Measurements from ENCODE around the gene PROCA1. TPM values are rescaled to one million over a fixed set of nuclear protein-coding genes. Genes with fewer than 3 reads are reported as not detected.

Gene PROCA1
- total and polyA plus RNA-seq, 9 of the 15 experiments (the other 6 are each of a cell fraction or from before 2014, with no cell fraction given), result 0.78 to 16.2 (median 5.6) TPM

GRCh38 chr17:28725660-28726225 lies 14.1 kb upstream of the PROCA1 start (continued):
- TF ChIP-seq MYC (IDR thresholded peaks at IDR 0.05; ENCODE audit: low read depth, low read length) (peak; percentile 91), MYC (CRISPR knock-in tag; IDR thresholded peaks at IDR 0.05; ENCODE audit: borderline replicate concordance, low read depth) (peak; percentile 90; the same call in 1 of the 2 replicates), PHF21A (IDR thresholded peaks at IDR 0.05; ENCODE audit: borderline replicate concordance, low read depth) (no peak), LCOR (CRISPR knock-in tag; IDR thresholded peaks at IDR 0.05) (no peak), HDAC2 (IDR thresholded peaks at IDR 0.05) (no peak; the same call in 1 of the 2 replicates), PML (IDR thresholded peaks at IDR 0.05; ENCODE audit: low read length) (peak; percentile 13; the same call in 1 of the 2 replicates), CBX5 (IDR thresholded peaks at IDR 0.05; ENCODE audit: borderline replicate concordance, low read depth) (peak; percentile 37), TARDBP (IDR thresholded peaks at IDR 0.05) (peak; percentile 21; the same call in 1 of the 2 replicates), ZNF830 (CRISPR knock-in tag; IDR thresholded peaks at IDR 0.05) (0 out of 2 replicates have a peak, but pooled peaks have one; percentile 38), BCL6 (CRISPR knock-in tag; IDR thresholded peaks at IDR 0.05) (no peak), TFAP4 (CRISPR knock-in tag; IDR thresholded peaks at IDR 0.05; ENCODE audit: borderline replicate concordance) (peak; percentile 68), CREM (IDR thresholded peaks at IDR 0.05; ENCODE audit: low read depth) (peak; percentile 60), ARID4B (CRISPR knock-in tag; IDR thresholded peaks at IDR 0.05) (peak; percentile 88; the same call in 1 of the 2 replicates), ETV5 (CRISPR knock-in tag; IDR thresholded peaks at IDR 0.05; ENCODE audit: low read depth) (peak; percentile 54; the same call in 1 of the 2 replicates), BRF2 (IDR thresholded peaks at IDR 0.05; ENCODE audit: borderline replicate concordance, insufficient read depth, insufficient read length) (no peak), ELK3 (CRISPR knock-in tag; IDR thresholded peaks at IDR 0.05) (0 out of 2 replicates have a peak, but pooled peaks have one; percentile 13), HDAC1 (IDR thresholded peaks at IDR 0.05) (peak in 1 of 2 experiments; percentile 91; a peak in 2 of 4 replicates), SREBF2 (CRISPR knock-in tag; IDR thresholded peaks at IDR 0.05) (0 out of 2 replicates have a peak, but pooled peaks have one; percentile 53), FOSL1 (tag; conservative IDR thresholded peaks at IDR 0.05) (no peak), TAF15 (IDR thresholded peaks at IDR 0.05; ENCODE audit: low read depth, low read length) (peak; percentile 90), HES1 (IDR thresholded peaks at IDR 0.05; ENCODE audit: low read depth) (peak; percentile 79), ZEB2 (IDR thresholded peaks at IDR 0.05) (no peak)
